ENCODE measurements around the gene LY6G5B. TPM values are rescaled to one million over a fixed set of nuclear protein-coding genes. Genes with fewer than 3 reads are reported as not detected.

LY6G5B gene
- total RNA-seq, 1 donor from 2014 or later = 12.6 TPM

GRCh38 chr6:31641370-31641769 lies 28.4 kb upstream of the LY6G5B start:
- Histone ChIP-seq H3K9me3 (no peaks in the 10 kb centered on the region), H3K4me3 (no peak overlapping the region), H3K36me3 (peaks cover 98% of the 10 kb centered on the region), H3K27me3 (no peaks in the 10 kb centered on the region), H3K4me1 (no peaks in the 10 kb centered on the region), H3K27ac (no peak overlapping the region)
- DNase-seq = no peak
- intact Hi-C loops (cut with DNase I) = no loop called here
- no peak for ATAC-seq
- TF ChIP-seq CTCF (IDR thresholded peaks at IDR 0.05) = no peak

GRCh38 chr6:31642798-31643570 lies 26.8 kb upstream of the LY6G5B start:
- H3K36me3 ChIP-seq = peaks cover 98% of the 10 kb centered on the region
- intact Hi-C loops (cut with DNase I) = no loop called here
- H3K4me3 ChIP-seq = no peak overlapping the region
- TF ChIP-seq CTCF (IDR thresholded peaks at IDR 0.05) = no peak
- ATAC-seq (no peak), DNase-seq (no peak)
- H3K27ac ChIP-seq = no peak overlapping the region
- H3K4me1 ChIP-seq = no peaks in the 10 kb centered on the region
- no peaks in the 10 kb centered on the region for H3K9me3 ChIP-seq
- H3K27me3 ChIP-seq = no peaks in the 10 kb centered on the region

- no peak for DNase-seq
- Histone ChIP-seq H3K4me1 (no peaks in the 10 kb centered on the region), H3K36me3 (peaks cover 100% of the 10 kb centered on the region)
These were observed 25.8 kb upstream of the LY6G5B start for GRCh38 chr6:31643818-31644454.

GRCh38 chr6:31645325-31645724 lies 24.5 kb upstream of the LY6G5B start:
- Histone ChIP-seq H3K27ac (no peak overlapping the region), H3K36me3 (peaks cover 99% of the 10 kb centered on the region), H3K9me3 (no peaks in the 10 kb centered on the region), H3K27me3 (no peaks in the 10 kb centered on the region), H3K4me1 (no peaks in the 10 kb centered on the region), H3K4me3 (no peak overlapping the region)
- DNase-seq (no peak), ATAC-seq (no peak)
- TF ChIP-seq CTCF (IDR thresholded peaks at IDR 0.05) = no peak
- intact Hi-C loops (cut with DNase I) = no loop called here

More at GRCh38 chr6:31643818-31644454, 25.8 kb upstream of the LY6G5B start:
- intact Hi-C loops (cut with DNase I) = no loop called here
- Histone ChIP-seq H3K27me3 (no peaks in the 10 kb centered on the region), H3K4me3 (no peak overlapping the region), H3K27ac (no peak overlapping the region), H3K9me3 (no peaks in the 10 kb centered on the region)
- TF ChIP-seq CTCF (IDR thresholded peaks at IDR 0.05) = no peak
- ATAC-seq = no peak

- peak; percentile 78 for ATAC-seq
- TF ChIP-seq CTCF (IDR thresholded peaks at IDR 0.05) = no peak
- Histone ChIP-seq H3K27ac (peak overlapping the region; percentile 96), H3K36me3 (peaks cover 45% of the 10 kb centered on the region), H3K4me3 (peak overlapping the region; percentile 76), H3K9me3 (no peaks in the 10 kb centered on the region), H3K27me3 (no peaks in the 10 kb centered on the region), H3K4me1 (peaks cover 12% of the 10 kb centered on the region)
- intact Hi-C loops (cut with DNase I) = no loop called here
- no peak for DNase-seq
These were observed 18.1 kb upstream of the LY6G5B start for GRCh38 chr6:31651602-31652191.

Data from upper lobe of right lung (tissue), 1 donor.